Calu3 (cell line): ENCODE results near the gene OR10H4. TPM values are rescaled to one million over a fixed set of nuclear protein-coding genes. Genes with fewer than 3 reads are reported as not detected.

ENCODE experiments used
- BruUV-seq: library from RNA; stranded (reverse); fragments of 400-500 nt; replicated peaks from 2 replicates; lab custom pipeline; 2021; lab: Mats Ljungman, UMichigan
- CTCF ChIA-PET: fragments of 300-600 bp; sonication (Branson Sonifier 250); formaldehyde crosslinking; loops from one replicate; lab custom pipeline; 2022; ENCODE audit warnings: antibody characterized with exemption; lab: Charles Lee
- DNase-seq: peaks from one replicate; pipeline ENCODE4 v3.0.0; 2022
- H3K27ac Mint-ChIP-seq: one replicate; pipeline ENCODE4 v1.8.0; 2022; ENCODE audit warnings: mixed read lengths; ENCODE audit not compliant: unreplicated experiment
- H3K27me3 Mint-ChIP-seq: one replicate; pipeline ENCODE4 v1.8.0; 2022; ENCODE audit warnings: mixed read lengths; ENCODE audit not compliant: unreplicated experiment
- H3K36me3 Mint-ChIP-seq: one replicate; pipeline ENCODE4 v1.8.0; 2022; ENCODE audit warnings: mild to moderate bottlenecking, moderate library complexity, mixed read lengths; ENCODE audit not compliant: insufficient read depth, unreplicated experiment
- H3K4me1 Mint-ChIP-seq: one replicate; pipeline ENCODE4 v1.8.0; 2022; ENCODE audit warnings: mild to moderate bottlenecking, low read depth, mixed read lengths; ENCODE audit not compliant: unreplicated experiment
- H3K4me3 Mint-ChIP-seq: one replicate; pipeline ENCODE4 v1.8.0; 2022; ENCODE audit warnings: mild to moderate bottlenecking, low read depth, moderate library complexity, mixed read lengths; ENCODE audit not compliant: unreplicated experiment
- H3K9me3 Mint-ChIP-seq: one replicate; pipeline ENCODE4 v1.8.0; 2022; ENCODE audit warnings: low read depth, mixed read lengths; ENCODE audit not compliant: unreplicated experiment
- CTCF ChIP-seq: fragments of 200-600 bp; IDR thresholded peaks from one replicate; pipeline ENCODE4 v1.8.0; 2022; ENCODE audit warnings: antibody characterized with exemption; ENCODE audit not compliant: unreplicated experiment
- intact Hi-C: fragments of 100-400 bp; cut with micrococcal nuclease; formaldehyde crosslinking; loops from one replicate; pipeline ENCODE4 v1.10.0; 2022; ENCODE audit not compliant: unreplicated experiment
- total RNA-seq: library from RNA; stranded (reverse); gene quantifications from 2 replicates; pipeline ENCODE4 v1.2.3, GENCODE V29; 2022

The OR10H4 gene
- total RNA-seq, 1 experiment from 2014 or later, result not detected

- intact Hi-C loops, result no loop called here
- H3K4me3 Mint-ChIP-seq, result no peak overlapping the region
- CTCF ChIA-PET, result no interaction called here
- no peak for DNase-seq
- H3K9me3 Mint-ChIP-seq, result no peaks in the 10 kb centered on the region
- H3K27me3 Mint-ChIP-seq, result no peaks in the 10 kb centered on the region
- no TSS peak for BruUV-seq
- H3K4me1 Mint-ChIP-seq, result no peaks in the 10 kb centered on the region
- H3K27ac Mint-ChIP-seq, result no peak overlapping the region
- no peaks in the 10 kb centered on the region for H3K36me3 Mint-ChIP-seq
- no peak for TF ChIP-seq CTCF
Measured at GRCh38 chr19:15905026-15905425, 43.8 kb upstream of the OR10H4 start.

GRCh38 chr19:15911599-15912235 is 37.1 kb upstream of the OR10H4 start:
- Mint-ChIP-seq H3K36me3 (no peaks in the 10 kb centered on the region), H3K27ac (no peak overlapping the region), H3K27me3 (no peaks in the 10 kb centered on the region), H3K4me1 (no peaks in the 10 kb centered on the region), H3K9me3 (peaks cover 3% of the 10 kb centered on the region), H3K4me3 (no peak overlapping the region)
- no peak for TF ChIP-seq CTCF
- DNase-seq, result no peak
- CTCF ChIA-PET, result interaction anchor here (0.6 kb wide), 1 partner anchor 14 kb away, joined by 4 read pairs; no protein-coding TSS in a partner anchor
- BruUV-seq, result no TSS peak
- intact Hi-C loops, result no loop called here

GRCh38 chr19:15913384-15913783 is 35.4 kb upstream of the OR10H4 start:
- CTCF ChIA-PET, result no interaction called here
- Mint-ChIP-seq H3K27ac (no peak overlapping the region), H3K4me1 (no peaks in the 10 kb centered on the region), H3K36me3 (no peaks in the 10 kb centered on the region), H3K4me3 (no peak overlapping the region), H3K9me3 (peaks cover 3% of the 10 kb centered on the region), H3K27me3 (no peaks in the 10 kb centered on the region)
- BruUV-seq, result no TSS peak
- no peak for DNase-seq
- intact Hi-C loops, result no loop called here
- TF ChIP-seq CTCF, result no peak

GRCh38 chr19:15913830-15914229 is 35.0 kb upstream of the OR10H4 start:
- no peaks in the 10 kb centered on the region for H3K36me3 Mint-ChIP-seq
- H3K4me1 Mint-ChIP-seq, result no peaks in the 10 kb centered on the region
- intact Hi-C loops, result no loop called here
- H3K4me3 Mint-ChIP-seq, result no peak overlapping the region
- CTCF ChIA-PET, result no interaction called here
- no TSS peak for BruUV-seq
- H3K27me3 Mint-ChIP-seq, result no peaks in the 10 kb centered on the region
- H3K27ac Mint-ChIP-seq, result no peak overlapping the region
- H3K9me3 Mint-ChIP-seq, result peaks cover 3% of the 10 kb centered on the region
- no peak for TF ChIP-seq CTCF
- no peak for DNase-seq
